Liver (tissue), 9 donors: Measurements from ENCODE around the gene EIF4E2. TPM values are rescaled to one million over a fixed set of nuclear protein-coding genes. Genes with fewer than 3 reads are reported as not detected.

Experiments used
- DNase-seq: peaks from one replicate; pipeline ENCODE4 v3.0.0-alpha.2; 2017; ENCODE audit warnings: low spot score
- H3K27ac ChIP-seq, 2 donors: one replicate each; pipeline ENCODE4 v1.7.0; 2013; ENCODE audit warnings: inconsistent platforms in 2 of 2, low read length in 2 of 2, control low read depth in 1 of 2, low read depth in 1 of 2, mild to moderate bottlenecking in 1 of 2
- H3K27me3 ChIP-seq, 4 donors: one replicate each; pipeline versions ENCODE4 v1.6.1 to v1.7.0; 2013; ENCODE audit warnings: low read length in 3 of 4, inconsistent platforms in 1 of 4, mild to moderate bottlenecking in 1 of 4, moderate library complexity in 1 of 4; ENCODE audit not compliant: control insufficient read depth in 4 of 4, insufficient read depth in 4 of 4
- H3K36me3 ChIP-seq, 4 donors: one replicate each; pipeline versions ENCODE4 v1.6.1 to v1.7.0; 2013; ENCODE audit warnings: low read length in 3 of 4, mild to moderate bottlenecking in 3 of 4, low read depth in 1 of 4, moderate library complexity in 1 of 4; ENCODE audit not compliant: control insufficient read depth in 4 of 4, insufficient read depth in 3 of 4
- H3K4me1 ChIP-seq, 4 donors: one replicate each; pipeline versions ENCODE4 v1.6.1 to v1.7.0; 2013; ENCODE audit warnings: low read length in 3 of 4, mild to moderate bottlenecking in 3 of 4, moderate library complexity in 1 of 4; ENCODE audit not compliant: control insufficient read depth in 4 of 4, insufficient read depth in 4 of 4
- H3K4me3 ChIP-seq, 3 donors: one replicate each; pipeline versions ENCODE4 v1.6.1 to v1.7.0; 2013; ENCODE audit warnings: low read length in 3 of 3, control low read depth in 1 of 3, low read depth in 1 of 3, mild to moderate bottlenecking in 1 of 3
- H3K9ac ChIP-seq, 2 donors: one replicate each; pipeline ENCODE4 v1.7.0; 2013; ENCODE audit warnings: low read length in 2 of 2, mild to moderate bottlenecking in 2 of 2, moderate library complexity in 2 of 2, control low read depth in 1 of 2, low read depth in 1 of 2
- H3K9me3 ChIP-seq, 4 donors: one replicate each; pipeline versions ENCODE4 v1.6.1 to v1.7.0; 2013; ENCODE audit warnings: low read length in 3 of 4; ENCODE audit not compliant: control insufficient read depth in 4 of 4
- EGR1 ChIP-seq, 2 donors: IDR thresholded peaks; 2 replicates each; pipeline ENCODE4 v1.6.1; 2016 to 2018; ENCODE audit warnings: antibody characterized with exemption in 2 of 2, low read depth in 2 of 2
- FOXA1 ChIP-seq: IDR thresholded peaks from 2 replicates; pipeline ENCODE4 v1.6.1; 2016; ENCODE audit warnings: antibody characterized with exemption
- FOXA2 ChIP-seq: IDR thresholded peaks from 2 replicates; pipeline ENCODE4 v1.6.1; 2016; ENCODE audit warnings: antibody characterized with exemption
- GABPA ChIP-seq, 2 donors: IDR thresholded peaks in 1 of 2; conservative IDR thresholded peaks in 1 of 2; 2 replicates each; pipeline ENCODE4 v1.6.1; 2016; ENCODE audit warnings: antibody characterized with exemption in 2 of 2, mild to moderate bottlenecking in 1 of 2, moderate library complexity in 1 of 2
- HNF4A ChIP-seq, 2 donors: conservative IDR thresholded peaks; 2 replicates each; pipeline ENCODE4 v1.6.1; 2016; ENCODE audit warnings: antibody characterized with exemption in 2 of 2, mild to moderate bottlenecking in 2 of 2
- HNF4G ChIP-seq: IDR thresholded peaks from 2 replicates; pipeline ENCODE4 v1.6.1; 2016; ENCODE audit warnings: antibody characterized with exemption
- JUND ChIP-seq, 2 donors: IDR thresholded peaks; 2 replicates each; pipeline ENCODE4 v1.6.1; 2016; ENCODE audit warnings: antibody characterized with exemption in 2 of 2
- RAD21 ChIP-seq, 2 donors: IDR thresholded peaks; 2 replicates each; pipeline ENCODE4 v1.6.1; 2016; ENCODE audit warnings: antibody characterized with exemption in 2 of 2, mild to moderate bottlenecking in 2 of 2
- RXRA ChIP-seq, 2 donors: IDR thresholded peaks; 2 replicates each; pipeline ENCODE4 v1.6.1; 2017 to 2018; ENCODE audit warnings: antibody characterized with exemption in 2 of 2, mild to moderate bottlenecking in 1 of 2
- TAF1 ChIP-seq: conservative IDR thresholded peaks from 2 replicates; pipeline ENCODE4 v1.6.1; 2016; ENCODE audit warnings: antibody characterized with exemption, mild to moderate bottlenecking
- YY1 ChIP-seq: IDR thresholded peaks from 2 replicates; pipeline ENCODE4 v1.6.1; 2016; ENCODE audit warnings: antibody characterized with exemption, mild to moderate bottlenecking
- WGBS: extraction: QIAGEN DNeasy Blood & Tissue Kit; methylation state at CpG from one replicate; pipeline ENCODE4 v1.1.7; 2013; 5-methylcytosine and 5-hydroxymethylcytosine counted together
- polyA plus RNA-seq, 2 donors: library from polyadenylated mRNA; stranded (reverse) in 1 of 2; unstranded in 1 of 2; fragments of 200-250 nt in 1 of 2; fragments of >200 nt in 1 of 2; fragmentation: Nextera tagmentation in 1 of 2; extraction: Ambion mirVana in 1 of 2; gene quantifications; one replicate each; pipeline versions ENCODE4 v1.2.1 to v1.2.3, GENCODE V29; 2013 to 2015
- total RNA-seq, 2 donors: library from RNA; depleted of rRNA; stranded (reverse); fragments of >200 nt; gene quantifications; one replicate each; pipeline ENCODE4 v1.2.3, GENCODE V29; 2014
- TF ChIP-seq, protein P1 (sequence below): IDR thresholded peaks from 2 replicates; pipeline ENCODE4 v1.6.1; 2016; ENCODE audit warnings: antibody characterized with exemption, mild to moderate bottlenecking
- TF ChIP-seq, protein P2 (sequence below): IDR thresholded peaks from 2 replicates; pipeline ENCODE4 v1.6.1; 2016; ENCODE audit warnings: antibody characterized with exemption
- TF ChIP-seq, protein P3 (sequence below): IDR thresholded peaks from 2 replicates; pipeline ENCODE4 v1.6.1; 2016; ENCODE audit warnings: antibody characterized with exemption
- TF ChIP-seq, protein P4 (sequence below): IDR thresholded peaks from 2 replicates; pipeline ENCODE4 v1.6.1; 2016; ENCODE audit warnings: antibody characterized with exemption
- TF ChIP-seq, protein P5 (sequence below): fragments of 150-350 bp; IDR thresholded peaks from 2 replicates; pipeline ENCODE4 v1.5.1; 2017; ENCODE audit warnings: improper control_type of control experiment, low read depth, low read length; ENCODE audit not compliant: missing input control
- donor health status: healthy.
- donor health status: healthy.
- donor health status: healthy.
- donor health status: healthy.
- donor health status: healthy.

Gene EIF4E2
- total and polyA plus RNA-seq, 4 donors: 30.0 to 46.9 (median 45.4) TPM

DNA sequence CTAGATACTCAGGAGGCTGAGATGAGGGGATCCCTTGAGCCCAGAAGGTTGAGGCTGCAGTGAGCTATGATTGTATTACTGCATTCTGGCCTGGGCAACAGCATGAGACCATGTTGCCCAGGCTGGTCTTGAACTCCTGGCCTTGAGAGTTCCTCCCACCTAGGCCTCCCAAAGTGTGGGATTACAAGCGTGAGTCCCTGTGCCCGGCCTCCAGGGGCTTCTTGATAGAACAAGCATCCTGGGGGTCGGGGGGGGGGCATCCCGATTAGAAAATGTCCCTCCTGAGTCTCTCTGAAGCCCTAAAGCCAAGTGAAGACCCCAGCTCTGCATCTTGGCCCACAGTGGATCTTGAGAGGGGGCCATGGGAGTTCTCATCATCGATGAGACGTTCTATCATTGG is 60.6 kb downstream of the EIF4E2 start:
- no peaks in the 10 kb centered on the region for H3K27me3 ChIP-seq
- H3K36me3 ChIP-seq: no peaks in the 10 kb centered on the region
- H3K9ac ChIP-seq: no peak overlapping the region
- WGBS: 79% methylated on average over 6 of the region's 6 CpGs
- DNase-seq: no peak
- no peak overlapping the region for H3K27ac ChIP-seq
- H3K4me1 ChIP-seq: peaks cover 0 to 3% (median 2%) of the 10 kb centered on the region in 4 donors
- no peak overlapping the region for H3K4me3 ChIP-seq
- TF ChIP-seq EGR1 (IDR thresholded peaks at IDR 0.05; ENCODE audit: low read depth in 2 of 2): no peak
- TF ChIP-seq, protein P1, sequence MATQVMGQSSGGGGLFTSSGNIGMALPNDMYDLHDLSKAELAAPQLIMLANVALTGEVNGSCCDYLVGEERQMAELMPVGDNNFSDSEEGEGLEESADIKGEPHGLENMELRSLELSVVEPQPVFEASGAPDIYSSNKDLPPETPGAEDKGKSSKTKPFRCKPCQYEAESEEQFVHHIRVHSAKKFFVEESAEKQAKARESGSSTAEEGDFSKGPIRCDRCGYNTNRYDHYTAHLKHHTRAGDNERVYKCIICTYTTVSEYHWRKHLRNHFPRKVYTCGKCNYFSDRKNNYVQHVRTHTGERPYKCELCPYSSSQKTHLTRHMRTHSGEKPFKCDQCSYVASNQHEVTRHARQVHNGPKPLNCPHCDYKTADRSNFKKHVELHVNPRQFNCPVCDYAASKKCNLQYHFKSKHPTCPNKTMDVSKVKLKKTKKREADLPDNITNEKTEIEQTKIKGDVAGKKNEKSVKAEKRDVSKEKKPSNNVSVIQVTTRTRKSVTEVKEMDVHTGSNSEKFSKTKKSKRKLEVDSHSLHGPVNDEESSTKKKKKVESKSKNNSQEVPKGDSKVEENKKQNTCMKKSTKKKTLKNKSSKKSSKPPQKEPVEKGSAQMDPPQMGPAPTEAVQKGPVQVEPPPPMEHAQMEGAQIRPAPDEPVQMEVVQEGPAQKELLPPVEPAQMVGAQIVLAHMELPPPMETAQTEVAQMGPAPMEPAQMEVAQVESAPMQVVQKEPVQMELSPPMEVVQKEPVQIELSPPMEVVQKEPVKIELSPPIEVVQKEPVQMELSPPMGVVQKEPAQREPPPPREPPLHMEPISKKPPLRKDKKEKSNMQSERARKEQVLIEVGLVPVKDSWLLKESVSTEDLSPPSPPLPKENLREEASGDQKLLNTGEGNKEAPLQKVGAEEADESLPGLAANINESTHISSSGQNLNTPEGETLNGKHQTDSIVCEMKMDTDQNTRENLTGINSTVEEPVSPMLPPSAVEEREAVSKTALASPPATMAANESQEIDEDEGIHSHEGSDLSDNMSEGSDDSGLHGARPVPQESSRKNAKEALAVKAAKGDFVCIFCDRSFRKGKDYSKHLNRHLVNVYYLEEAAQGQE: no peak
- no peak for TF ChIP-seq GABPA (IDR thresholded peaks at IDR 0.05 in 1 of 2, conservative IDR thresholded peaks at IDR 0.05 in 1 of 2)
- no peak for TF ChIP-seq RXRA (IDR thresholded peaks at IDR 0.05)
- TF ChIP-seq FOXA2: no peak
- TF ChIP-seq, protein P2, sequence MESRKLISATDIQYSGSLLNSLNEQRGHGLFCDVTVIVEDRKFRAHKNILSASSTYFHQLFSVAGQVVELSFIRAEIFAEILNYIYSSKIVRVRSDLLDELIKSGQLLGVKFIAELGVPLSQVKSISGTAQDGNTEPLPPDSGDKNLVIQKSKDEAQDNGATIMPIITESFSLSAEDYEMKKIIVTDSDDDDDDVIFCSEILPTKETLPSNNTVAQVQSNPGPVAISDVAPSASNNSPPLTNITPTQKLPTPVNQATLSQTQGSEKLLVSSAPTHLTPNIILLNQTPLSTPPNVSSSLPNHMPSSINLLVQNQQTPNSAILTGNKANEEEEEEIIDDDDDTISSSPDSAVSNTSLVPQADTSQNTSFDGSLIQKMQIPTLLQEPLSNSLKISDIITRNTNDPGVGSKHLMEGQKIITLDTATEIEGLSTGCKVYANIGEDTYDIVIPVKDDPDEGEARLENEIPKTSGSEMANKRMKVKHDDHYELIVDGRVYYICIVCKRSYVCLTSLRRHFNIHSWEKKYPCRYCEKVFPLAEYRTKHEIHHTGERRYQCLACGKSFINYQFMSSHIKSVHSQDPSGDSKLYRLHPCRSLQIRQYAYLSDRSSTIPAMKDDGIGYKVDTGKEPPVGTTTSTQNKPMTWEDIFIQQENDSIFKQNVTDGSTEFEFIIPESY: no peak
- no peak for TF ChIP-seq HNF4A (conservative IDR thresholded peaks at IDR 0.05)
- no peak for TF ChIP-seq HNF4G
- TF ChIP-seq, protein P3, sequence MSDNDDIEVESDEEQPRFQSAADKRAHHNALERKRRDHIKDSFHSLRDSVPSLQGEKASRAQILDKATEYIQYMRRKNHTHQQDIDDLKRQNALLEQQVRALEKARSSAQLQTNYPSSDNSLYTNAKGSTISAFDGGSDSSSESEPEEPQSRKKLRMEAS: no peak
- TF ChIP-seq TAF1: no peak
- TF ChIP-seq, protein P4, sequence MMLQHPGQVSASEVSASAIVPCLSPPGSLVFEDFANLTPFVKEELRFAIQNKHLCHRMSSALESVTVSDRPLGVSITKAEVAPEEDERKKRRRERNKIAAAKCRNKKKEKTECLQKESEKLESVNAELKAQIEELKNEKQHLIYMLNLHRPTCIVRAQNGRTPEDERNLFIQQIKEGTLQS: no peak
- no peak for TF ChIP-seq FOXA1
- TF ChIP-seq RAD21 (IDR thresholded peaks at IDR 0.05): no peak
- no peaks in the 10 kb centered on the region for H3K9me3 ChIP-seq

DNA sequence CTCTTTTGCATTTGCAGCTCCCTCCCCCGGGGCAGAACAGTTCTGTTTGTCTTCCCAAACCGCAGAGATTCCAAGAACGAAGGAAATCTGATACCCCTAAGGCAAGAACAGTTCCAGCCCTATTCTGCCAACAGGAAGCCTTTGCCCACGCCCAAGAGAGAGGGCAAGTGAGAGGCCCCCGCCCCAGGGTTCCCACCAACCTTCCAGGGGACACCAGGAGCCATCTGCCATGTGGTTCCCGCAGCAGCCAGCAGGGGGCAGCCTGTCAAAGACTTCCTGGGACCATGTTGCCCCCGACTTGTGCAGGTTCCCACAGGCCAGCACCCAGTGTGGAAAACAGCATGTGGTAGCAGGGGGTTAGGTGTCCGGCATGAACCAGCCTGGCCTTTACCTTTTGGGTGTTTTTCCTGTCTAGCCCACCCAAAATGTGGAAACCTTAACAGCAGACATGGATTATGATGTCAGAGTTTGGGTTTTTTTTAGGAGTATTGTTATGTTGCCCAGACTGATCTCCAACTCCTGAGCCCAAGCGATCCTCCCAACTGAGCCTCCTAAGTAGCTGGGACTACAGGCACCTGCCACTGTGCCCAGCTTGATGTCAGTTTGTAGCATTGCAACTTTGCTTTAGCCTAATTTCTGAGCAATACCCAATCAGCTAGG is 61.2 kb downstream of the EIF4E2 start:
- H3K4me1 ChIP-seq: no peaks in the 10 kb centered on the region
- H3K9ac ChIP-seq: peak overlapping the region in 1 of 2 donors; percentile 7
- H3K9me3 ChIP-seq: no peaks in the 10 kb centered on the region
- no peaks in the 10 kb centered on the region for H3K27me3 ChIP-seq
- WGBS: 47% methylated on average over 9 of the region's 9 CpGs
- H3K4me3 ChIP-seq: no peak overlapping the region
- no peak for TF ChIP-seq GABPA (IDR thresholded peaks at IDR 0.05 in 1 of 2, conservative IDR thresholded peaks at IDR 0.05 in 1 of 2)
- TF ChIP-seq, protein P5, sequence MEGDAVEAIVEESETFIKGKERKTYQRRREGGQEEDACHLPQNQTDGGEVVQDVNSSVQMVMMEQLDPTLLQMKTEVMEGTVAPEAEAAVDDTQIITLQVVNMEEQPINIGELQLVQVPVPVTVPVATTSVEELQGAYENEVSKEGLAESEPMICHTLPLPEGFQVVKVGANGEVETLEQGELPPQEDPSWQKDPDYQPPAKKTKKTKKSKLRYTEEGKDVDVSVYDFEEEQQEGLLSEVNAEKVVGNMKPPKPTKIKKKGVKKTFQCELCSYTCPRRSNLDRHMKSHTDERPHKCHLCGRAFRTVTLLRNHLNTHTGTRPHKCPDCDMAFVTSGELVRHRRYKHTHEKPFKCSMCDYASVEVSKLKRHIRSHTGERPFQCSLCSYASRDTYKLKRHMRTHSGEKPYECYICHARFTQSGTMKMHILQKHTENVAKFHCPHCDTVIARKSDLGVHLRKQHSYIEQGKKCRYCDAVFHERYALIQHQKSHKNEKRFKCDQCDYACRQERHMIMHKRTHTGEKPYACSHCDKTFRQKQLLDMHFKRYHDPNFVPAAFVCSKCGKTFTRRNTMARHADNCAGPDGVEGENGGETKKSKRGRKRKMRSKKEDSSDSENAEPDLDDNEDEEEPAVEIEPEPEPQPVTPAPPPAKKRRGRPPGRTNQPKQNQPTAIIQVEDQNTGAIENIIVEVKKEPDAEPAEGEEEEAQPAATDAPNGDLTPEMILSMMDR: peak; percentile 79
- TF ChIP-seq EGR1 (IDR thresholded peaks at IDR 0.05; ENCODE audit: low read depth in 2 of 2): no peak
- TF ChIP-seq TAF1: no peak
- TF ChIP-seq, protein P3: no peak
- TF ChIP-seq RAD21 (IDR thresholded peaks at IDR 0.05): peak; percentile 79 to 83
- no peak for TF ChIP-seq YY1
- TF ChIP-seq, protein P1: no peak
- no peak for TF ChIP-seq JUND (IDR thresholded peaks at IDR 0.05)
- DNase-seq: peak; percentile 80
- H3K36me3 ChIP-seq: no peaks in the 10 kb centered on the region
- H3K27ac ChIP-seq: no peak overlapping the region
